ENCODE results near the gene MAPK9. TPM values are rescaled to one million over a fixed set of nuclear protein-coding genes. Genes with fewer than 3 reads are reported as not detected.

The MAPK9 gene
- total RNA-seq, 1 experiment from 2014 or later = 43.4 TPM

- TF ChIP-seq ZNF274 (IDR thresholded peaks at IDR 0.05; ENCODE audit: low read depth, low read length) (no peak), REST (IDR thresholded peaks at IDR 0.05; ENCODE audit: low read depth) (no peak), EGR1 (IDR thresholded peaks at IDR 0.05; ENCODE audit: low read depth) (no peak), EZH2phosphoT487 (IDR thresholded peaks at IDR 0.05; ENCODE audit: borderline replicate concordance) (no peak)
Measured at GRCh38 chr5:180331647-180331950, 39.7 kb upstream of the MAPK9 start (continued).

- Histone ChIP-seq H3K27me3 (ENCODE audit: insufficient read depth, low read length) (no peaks in the 10 kb centered on the region), H3K79me2 (ENCODE audit: insufficient read depth, low read length) (no peaks in the 10 kb centered on the region), H3K36me3 (ENCODE audit: control insufficient read depth in 1 of 2, insufficient read depth in 2 of 2, low read length in 2 of 2) (no peaks in the 10 kb centered on the region; a peak in 2 of 4 replicates), H2AFZ (ENCODE audit: low read depth, low read length, poor library complexity, severe bottlenecking) (no peak overlapping the region), H3K9ac (ENCODE audit: low read length) (no peak overlapping the region), H3K27ac (ENCODE audit: low read depth, low read length) (peak overlapping the region; percentile 52), H3K9me2 (ENCODE audit: insufficient read depth) (no peaks in the 10 kb centered on the region), H3K4me2 (ENCODE audit: low read length) (peak overlapping the region; percentile 51), H3K4me1 (ENCODE audit: control insufficient read depth in 1 of 2, insufficient read depth in 2 of 2, low read length in 2 of 2) (peaks cover 45 to 58% of the 10 kb centered on the region in 2 experiments), H4K20me1 (ENCODE audit: insufficient read depth) (no peaks in the 10 kb centered on the region), H3K9me3 (ENCODE audit: control insufficient read depth in 1 of 2, insufficient read depth in 1 of 2, low read depth in 1 of 2, low read length in 2 of 2) (no peaks in the 10 kb centered on the region), H3K4me3 (replicated peaks in 1 of 2; ENCODE audit: low read depth in 1 of 2, low read length in 2 of 2) (no peak overlapping the region)
- BruUV-seq (replicated peaks) = no TSS peak
- ChIA-PET POLR2A (interaction anchor here (0.7 kb wide), 1 partner anchor 432 kb away, joined by 4 read pairs; no protein-coding TSS in a partner anchor), CTCF (interaction anchor here (0.8 to 2.7 kb wide), 9 partner anchors 8 to 143 kb away, joined by 3 to 7 read pairs (median 3); no protein-coding TSS in a partner anchor), RAD21 (ENCODE audit: low non-redundant PET in 1 of 2, low total read pairs in 2 of 2, uncharacterized antibody in 2 of 2, unreplicated experiment in 2 of 2) (interaction anchor here in 1 of 2 experiments (0.6 kb wide), 1 partner anchor 11 kb away, joined by 5 read pairs; no protein-coding TSS in a partner anchor)
- DNase-seq (ENCODE audit: low read depth, low spot score) = peak; percentile 74
- intact Hi-C loops (cut with micrococcal nuclease) = loop anchor here (5.0 kb wide), 1 partner anchor 129 kb away; no protein-coding TSS in a partner anchor
- ATAC-seq = peak; percentile 56
- TF ChIP-seq CEBPB (IDR thresholded peaks at IDR 0.05; ENCODE audit: low read depth) (peak; percentile 97), ELF1 (IDR thresholded peaks at IDR 0.05; ENCODE audit: borderline replicate concordance, low read depth) (no peak), EZH2 (IDR thresholded peaks at IDR 0.05) (no peak), EZH2phosphoT487 (IDR thresholded peaks at IDR 0.05; ENCODE audit: borderline replicate concordance) (no peak), SRF (IDR thresholded peaks at IDR 0.05; ENCODE audit: low read depth) (no peak), POLR2AphosphoS5 (IDR thresholded peaks at IDR 0.05; ENCODE audit: low read depth, low read length) (0 out of 2 replicates have a peak, but pooled peaks have one; percentile 28), EGR1 (IDR thresholded peaks at IDR 0.05; ENCODE audit: low read depth) (peak; percentile 44; the same call in 1 of the 2 replicates), REST (IDR thresholded peaks at IDR 0.05; ENCODE audit: low read depth) (no peak), TCF7L2 (IDR thresholded peaks at IDR 0.05; ENCODE audit: borderline replicate concordance, extremely low read depth, insufficient read depth, insufficient read length) (no peak), CBX3 (IDR thresholded peaks at IDR 0.05; ENCODE audit: low read depth) (peak; percentile 63; the same call in 1 of the 2 replicates), ZFX (IDR thresholded peaks at IDR 0.05) (no peak), RAD21 (IDR thresholded peaks at IDR 0.05; ENCODE audit: low read depth) (no peak; the same call in 1 of the 2 replicates), ATF3 (IDR thresholded peaks at IDR 0.05) (no peak), YY1 (IDR thresholded peaks at IDR 0.05; ENCODE audit: extremely low read depth, insufficient replicate concordance, low read depth, low read length) (no peak)
Measured at GRCh38 chr5:180330810-180331646, 39.1 kb upstream of the MAPK9 start.

Measured in HCT116 (cell line).